ENCODE results near the gene SFRP5.

The SFRP5 gene

DNA sequence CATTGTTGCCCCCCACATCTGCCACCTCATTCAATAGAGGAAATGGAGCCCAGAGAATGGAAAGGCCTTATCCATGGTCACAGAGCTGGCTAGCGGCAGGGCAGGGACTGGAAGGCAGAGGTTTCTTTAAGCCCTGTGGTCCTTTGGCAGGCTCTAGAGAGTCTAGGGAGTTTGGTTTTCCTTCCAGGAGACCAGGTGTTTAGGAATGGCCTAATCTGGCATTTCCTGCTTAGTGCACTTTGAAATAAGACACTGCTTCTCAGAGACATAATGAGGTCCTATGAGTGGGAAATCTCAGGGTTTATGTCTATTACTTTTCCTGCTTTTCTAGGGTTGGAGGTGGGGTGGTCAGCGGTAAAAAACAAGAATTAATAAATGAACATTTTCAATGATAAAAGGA lies 52.2 kb downstream of the SFRP5 start:
- ATAC-seq: no peak

DNA sequence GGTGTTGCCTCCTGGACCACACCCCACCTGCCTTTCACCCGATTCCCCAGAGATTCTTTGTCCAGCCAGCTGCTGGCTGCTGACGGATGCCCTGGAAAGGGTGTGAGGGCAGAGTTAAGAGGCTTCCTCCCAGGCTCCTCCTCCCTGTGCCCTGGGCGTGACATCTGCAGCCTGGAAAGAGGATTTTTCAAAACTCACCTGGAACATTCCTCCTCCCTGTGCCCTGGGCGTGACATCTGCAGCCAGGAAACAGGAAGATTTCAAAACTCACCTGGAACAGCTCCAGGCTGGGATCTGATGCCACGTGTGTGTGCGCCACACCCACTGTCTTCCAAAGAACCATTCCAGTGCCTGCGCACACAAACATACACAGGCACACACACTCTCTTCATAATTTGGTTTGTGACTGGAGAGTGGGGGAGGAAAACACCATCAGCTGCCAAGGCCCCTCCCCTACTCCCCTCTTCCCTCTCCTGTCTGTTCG lies 53.1 kb downstream of the SFRP5 start:
- no peak for ATAC-seq

More for the DNA sequence above, 52.2 kb downstream of the SFRP5 start:
- no peak for TF ChIP-seq ZC3H10 (CRISPR knock-in tag; IDR thresholded peaks at IDR 0.05)
- no peak for TF ChIP-seq RARB (CRISPR knock-in tag; IDR thresholded peaks at IDR 0.05)
- no peak for TF ChIP-seq ARNTL (CRISPR knock-in tag; IDR thresholded peaks at IDR 0.05; ENCODE audit: borderline replicate concordance, low read depth)
- no peak for TF ChIP-seq TOX (CRISPR knock-in tag; IDR thresholded peaks at IDR 0.05; ENCODE audit: borderline replicate concordance)
- TF ChIP-seq CSRNP3 (CRISPR knock-in tag; IDR thresholded peaks at IDR 0.05): no peak
- no peak for TF ChIP-seq POU6F1 (CRISPR knock-in tag; IDR thresholded peaks at IDR 0.05; ENCODE audit: borderline replicate concordance, low read depth)
- TF ChIP-seq CSDC2 (CRISPR knock-in tag; IDR thresholded peaks at IDR 0.05): no peak
- no peak for TF ChIP-seq SNAI2 (CRISPR knock-in tag; IDR thresholded peaks at IDR 0.05)

GRCh38 chr10:97718178-97718577 lies 53.6 kb downstream of the SFRP5 start:
- ATAC-seq: no peak

More for the DNA sequence above, 53.1 kb downstream of the SFRP5 start:
- no peak for TF ChIP-seq ZNF8 (CRISPR knock-in tag; IDR thresholded peaks at IDR 0.05)
- no peak for TF ChIP-seq ZNF565 (CRISPR knock-in tag; conservative IDR thresholded peaks at IDR 0.05; ENCODE audit: low read depth)
- TF ChIP-seq GLIS3 (CRISPR knock-in tag; IDR thresholded peaks at IDR 0.05): no peak

GRCh38 chr10:97717627-97718026 lies 54.2 kb downstream of the SFRP5 start:
- TF ChIP-seq ZFP3 (CRISPR knock-in tag; IDR thresholded peaks at IDR 0.05) (no peak), ZFP30 (CRISPR knock-in tag; IDR thresholded peaks at IDR 0.05) (no peak), ZNF565 (CRISPR knock-in tag; conservative IDR thresholded peaks at IDR 0.05; ENCODE audit: low read depth) (no peak), ARNTL (CRISPR knock-in tag; IDR thresholded peaks at IDR 0.05; ENCODE audit: borderline replicate concordance, low read depth) (no peak), BACH2 (CRISPR knock-in tag; IDR thresholded peaks at IDR 0.05; ENCODE audit: borderline replicate concordance) (no peak), PATZ1 (CRISPR knock-in tag; IDR thresholded peaks at IDR 0.05; ENCODE audit: borderline replicate concordance) (no peak), POU6F1 (CRISPR knock-in tag; IDR thresholded peaks at IDR 0.05; ENCODE audit: borderline replicate concordance, low read depth) (no peak), ZNF70 (CRISPR knock-in tag; IDR thresholded peaks at IDR 0.05) (no peak), ISL1 (CRISPR knock-in tag; IDR thresholded peaks at IDR 0.05) (no peak), TOX (CRISPR knock-in tag; IDR thresholded peaks at IDR 0.05; ENCODE audit: borderline replicate concordance) (no peak), SNAI2 (CRISPR knock-in tag; IDR thresholded peaks at IDR 0.05) (no peak), ESRRG (CRISPR knock-in tag; IDR thresholded peaks at IDR 0.05) (no peak), GLIS3 (CRISPR knock-in tag; IDR thresholded peaks at IDR 0.05) (no peak), OSR1 (CRISPR knock-in tag; IDR thresholded peaks at IDR 0.05) (no peak), TCF4 (CRISPR knock-in tag; IDR thresholded peaks at IDR 0.05; ENCODE audit: borderline replicate concordance) (no peak)
- TF ChIP-seq, protein P1, sequence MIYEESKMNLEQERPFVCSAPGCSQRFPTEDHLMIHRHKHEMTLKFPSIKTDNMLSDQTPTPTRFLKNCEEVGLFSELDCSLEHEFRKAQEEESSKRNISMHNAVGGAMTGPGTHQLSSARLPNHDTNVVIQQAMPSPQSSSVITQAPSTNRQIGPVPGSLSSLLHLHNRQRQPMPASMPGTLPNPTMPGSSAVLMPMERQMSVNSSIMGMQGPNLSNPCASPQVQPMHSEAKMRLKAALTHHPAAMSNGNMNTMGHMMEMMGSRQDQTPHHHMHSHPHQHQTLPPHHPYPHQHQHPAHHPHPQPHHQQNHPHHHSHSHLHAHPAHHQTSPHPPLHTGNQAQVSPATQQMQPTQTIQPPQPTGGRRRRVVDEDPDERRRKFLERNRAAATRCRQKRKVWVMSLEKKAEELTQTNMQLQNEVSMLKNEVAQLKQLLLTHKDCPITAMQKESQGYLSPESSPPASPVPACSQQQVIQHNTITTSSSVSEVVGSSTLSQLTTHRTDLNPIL (CRISPR knock-in tag; IDR thresholded peaks at IDR 0.05; ENCODE audit: low read depth): no peak
- ATAC-seq: no peak

More at GRCh38 chr10:97718178-97718577, 53.6 kb downstream of the SFRP5 start:
- TF ChIP-seq, protein P1 (CRISPR knock-in tag; IDR thresholded peaks at IDR 0.05; ENCODE audit: low read depth): no peak
